Posterior vena cava (tissue), 2 donors: Measurements from ENCODE around the gene MATN4. TPM values are rescaled to one million over a fixed set of nuclear protein-coding genes. Genes with fewer than 3 reads are reported as not detected.
A peak's percentile ranks its signal among the peaks of the same experiment; 100 is the strongest.

Experiments
- DNase-seq: peaks from one replicate; pipeline ENCODE4 v3.0.0-alpha.2; 2020; ENCODE audit warnings: low spot score
- intact Hi-C, 2 donors: fragments of 100-400 bp; cut with DNase I; formaldehyde crosslinking; loops; one replicate each; pipeline versions ENCODE4 v1.14.1 to v1.14.2; 2022 to 2023
- total RNA-seq, 2 donors: library from RNA; stranded (reverse); fragmentation: NEBNext Ultra II Directional; extraction: Animal tissue kit (Norgen Biotek cat#: 25700); gene quantifications; one replicate each; pipeline ENCODE4 v1.2.1, GENCODE V29; 2021
- donor health status: DM: yes; HTN: yes; CAD: no.
- donor health status: DM: yes; HTN: yes; CAD: no.

Gene MATN4
- total RNA-seq, 2 donors from 2014 or later = 0.29 to 0.56 TPM

GRCh38 chr20:45341939-45342854 is 34.1 kb upstream of the MATN4 start:
- intact Hi-C loops = no loop called here
- peak; percentile 84 for DNase-seq

GRCh38 chr20:45341579-45341938 is 33.5 kb upstream of the MATN4 start:
- intact Hi-C loops = no loop called here
- no peak for DNase-seq

GRCh38 chr20:45340951-45341350 is 32.9 kb upstream of the MATN4 start:
- intact Hi-C loops = no loop called here
- no peak for DNase-seq

GRCh38 chr20:45340236-45340847 is 32.2 kb upstream of the MATN4 start:
- intact Hi-C loops = no loop called here
- no peak for DNase-seq

- DNase-seq = no peak
- intact Hi-C loops = no loop called here
These were observed 31.7 kb upstream of the MATN4 start for GRCh38 chr20:45339799-45340198.

- intact Hi-C loops = no loop called here
- peak; percentile 38 for DNase-seq
These were observed 31.0 kb upstream of the MATN4 start for GRCh38 chr20:45339084-45339483.

- intact Hi-C loops = no loop called here
- DNase-seq = peak; percentile 57
These were observed 30.3 kb upstream of the MATN4 start for GRCh38 chr20:45338121-45339030.

- DNase-seq = peak; percentile 86
- intact Hi-C loops = loop anchor here in 1 of 2 donors (1.0 kb wide), 1 partner anchor 9 kb away; no protein-coding TSS in a partner anchor
These were observed 29.4 kb upstream of the MATN4 start for GRCh38 chr20:45337367-45338120.

- intact Hi-C loops = loop anchor here in 1 of 2 donors (1.0 kb wide), 1 partner anchor 8 kb away; no protein-coding TSS in a partner anchor
- DNase-seq = peak; percentile 85
These were observed 28.6 kb upstream of the MATN4 start for GRCh38 chr20:45336530-45337366.

GRCh38 chr20:45330476-45330875 is 22.4 kb upstream of the MATN4 start:
- no peak for DNase-seq
- intact Hi-C loops = no loop called here

- intact Hi-C loops = no loop called here
- no peak for DNase-seq
These were observed 21.6 kb upstream of the MATN4 start for GRCh38 chr20:45329497-45330319.

GRCh38 chr20:45328451-45328850 is 20.4 kb upstream of the MATN4 start:
- DNase-seq = no peak
- intact Hi-C loops = loop anchor here in 1 of 2 donors (1.0 kb wide), 1 partner anchor 9 kb away; no protein-coding TSS in a partner anchor

GRCh38 chr20:45325371-45325770 is 17.3 kb upstream of the MATN4 start:
- intact Hi-C loops = no loop called here
- DNase-seq = no peak

GRCh38 chr20:45323731-45324130 is 15.6 kb upstream of the MATN4 start:
- intact Hi-C loops = loop anchor here in 1 of 2 donors (5.0 kb wide), 1 partner anchor 114 kb away; no protein-coding TSS in a partner anchor
- DNase-seq = no peak

GRCh38 chr20:45322952-45323383 is 14.9 kb upstream of the MATN4 start:
- intact Hi-C loops = loop anchor here in 1 of 2 donors (5.0 kb wide), 1 partner anchor 114 kb away; no protein-coding TSS in a partner anchor
- DNase-seq = no peak

- no peak for DNase-seq
- intact Hi-C loops = loop anchor here in 1 of 2 donors (5.0 kb wide), 1 partner anchor 116 kb away; no protein-coding TSS in a partner anchor
These were observed 13.0 kb upstream of the MATN4 start for GRCh38 chr20:45320948-45321595.
